BLaER1 treated with 17β-estradiol and CSF1 and Interleukin-3, amounts not matched to agents 10 nM and 100 nM (cell line): ENCODE measurements around the gene SMKR1.

Source experiments
- H3K27ac ChIP-seq, 11 experiments: shearing (Covaris generic); formaldehyde crosslinking; 2 replicates each; pipeline ENCODE4 v1.8.1; 2022
- H3K27me3 ChIP-seq, 11 experiments: shearing (Covaris generic); formaldehyde crosslinking; 2 replicates each; pipeline ENCODE4 v1.8.1; 2022
- H3K36me3 ChIP-seq, 11 experiments: shearing (Covaris generic); formaldehyde crosslinking; 2 replicates each; pipeline ENCODE4 v1.8.1; 2022
- H3K4me1 ChIP-seq, 10 experiments: shearing (Covaris generic); formaldehyde crosslinking; 2 replicates each; pipeline ENCODE4 v1.8.1; 2022
- H3K4me2 ChIP-seq, 11 experiments: shearing (Covaris generic); formaldehyde crosslinking; 2 replicates each; pipeline ENCODE4 v1.8.1; 2022
- H3K4me3 ChIP-seq, 10 experiments: shearing (Covaris generic); formaldehyde crosslinking; 2 replicates each; pipeline ENCODE4 v1.8.1; 2022
- H3K9ac ChIP-seq, 11 experiments: shearing (Covaris generic); formaldehyde crosslinking; 2 replicates each; pipeline ENCODE4 v1.8.1; 2022
- H3K9me3 ChIP-seq, 11 experiments: shearing (Covaris generic); formaldehyde crosslinking; replicated peaks in 1 of 11; 2 replicates each; pipeline ENCODE4 v1.8.1; 2022
- H4K20me1 ChIP-seq, 11 experiments: shearing (Covaris generic); formaldehyde crosslinking; 2 replicates each; pipeline ENCODE4 v1.8.1; 2022
- Cebpa-rat ChIP-seq, 11 experiments: shearing (Covaris generic); IDR thresholded peaks; 2 replicates each; pipeline ENCODE4 v1.8.1; 2022

The SMKR1 gene

DNA sequence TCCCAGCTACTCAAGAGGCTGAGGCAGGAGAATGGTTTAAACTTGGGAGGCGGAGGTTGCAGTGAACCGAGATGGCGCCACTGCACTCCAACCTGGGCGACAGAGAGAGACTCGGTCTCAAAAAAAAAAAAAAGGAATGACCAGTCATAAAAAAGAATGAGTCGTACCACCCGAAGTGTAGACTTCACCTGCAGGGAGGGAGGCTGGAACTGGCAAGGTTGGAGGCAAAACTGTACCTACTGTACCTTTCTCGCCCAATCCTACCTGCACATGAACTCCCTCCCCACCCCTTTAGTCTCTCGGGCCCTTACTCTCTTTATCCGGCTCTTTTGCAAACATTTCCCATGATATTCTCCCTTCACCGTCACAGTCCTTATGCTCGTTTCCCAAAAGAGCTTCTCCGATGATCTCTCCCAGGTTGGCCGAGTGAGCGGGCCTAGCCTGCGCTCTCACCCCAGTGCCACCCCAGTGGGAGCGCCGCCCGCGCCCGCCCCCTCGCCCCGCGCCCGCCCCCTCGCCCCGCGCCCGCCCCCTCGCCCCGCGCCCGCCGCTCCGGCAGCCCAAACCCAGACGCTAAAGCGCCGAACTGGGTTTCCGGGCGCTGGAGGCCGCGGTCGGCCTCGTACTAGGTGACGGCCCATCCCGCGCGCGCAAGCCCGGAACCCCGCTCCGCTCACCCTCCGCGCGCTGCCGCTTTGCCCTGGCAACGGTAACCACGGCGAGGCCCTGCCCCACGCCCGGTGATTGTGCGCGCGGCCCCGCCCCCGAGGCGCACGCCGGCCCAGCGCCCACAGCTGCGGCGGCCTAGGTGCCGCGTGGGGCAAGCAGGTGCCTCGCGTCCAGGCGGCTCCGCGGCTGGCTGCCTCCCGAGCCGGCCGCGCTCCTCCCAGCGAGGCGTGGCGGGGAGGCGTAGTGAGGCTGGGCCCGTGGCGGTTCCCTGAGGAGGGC lies at the start of gene SMKR1:
TSS of gene SMKR1 (plus strand) at position 772 of the 948 bp plus-strand sequence. CDS start 294 bp downstream, outside the sequence.
- H3K27me3 ChIP-seq, result peaks cover 0 to 15% (median 0%) of the 10 kb centered on the region in 11 experiments; a peak in 8 of 22 replicates
- peak within 1 kb of the TSS; percentile 93 to 99 (median 98) for H3K4me2 ChIP-seq
- peak within 1 kb of the TSS; percentile 55 to 82 (median 68) for H3K4me3 ChIP-seq
- H3K4me1 ChIP-seq, result peaks cover 0 to 32% (median 22%) of the 10 kb centered on the region in 10 experiments; a peak in 17 of 20 replicates
- no peaks in the 10 kb centered on the region for H3K36me3 ChIP-seq
- no peaks in the 10 kb centered on the region for H3K9me3 ChIP-seq
- no peak for TF ChIP-seq Cebpa-rat (IDR thresholded peaks at IDR 0.05)
- peak within 1 kb of the TSS; percentile 58 to 78 (median 71) for H3K9ac ChIP-seq
- no peaks in the 10 kb centered on the region for H4K20me1 ChIP-seq
- H3K27ac ChIP-seq, result peak within 1 kb of the TSS in 10 of 11 experiments; percentile 5 to 55 (median 22); a peak in 13 of 22 replicates

DNA sequence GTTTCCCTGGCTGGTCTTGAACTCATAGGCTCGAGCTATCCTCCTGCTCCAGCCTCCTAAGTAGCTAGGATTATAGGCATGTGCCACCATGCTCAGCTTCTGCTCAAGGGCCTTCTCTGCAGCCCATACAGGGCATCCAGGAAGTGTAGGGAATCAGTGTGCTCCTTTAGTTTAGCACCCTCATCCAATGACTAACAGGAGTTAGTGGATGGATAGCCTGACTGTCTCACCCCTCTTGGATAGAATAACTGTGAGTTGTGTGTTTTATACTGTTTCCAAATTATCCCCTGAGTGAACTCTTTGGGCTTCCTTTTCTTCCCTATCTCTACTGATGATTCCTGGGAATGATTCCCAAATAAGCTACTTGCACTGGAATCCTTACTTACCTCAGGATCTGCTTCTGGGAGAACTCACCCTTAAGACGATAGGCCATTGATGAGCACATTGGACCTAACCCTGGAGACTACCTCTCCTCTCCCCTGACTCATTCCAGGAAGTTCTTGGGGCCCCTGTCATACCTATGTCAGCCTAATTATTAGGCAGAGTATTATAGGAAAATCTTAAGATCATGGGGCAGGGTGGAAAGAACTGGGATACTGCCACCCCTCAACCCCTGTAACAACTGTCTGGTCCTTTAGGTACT lies 49.6 kb upstream of the SMKR1 start:
- Histone ChIP-seq H3K4me1 (no peaks in the 10 kb centered on the region), H3K4me2 (no peak overlapping the region), H3K27me3 (no peaks in the 10 kb centered on the region), H3K9ac (no peak overlapping the region), H3K36me3 (peaks cover 0 to 12% (median 0%) of the 10 kb centered on the region in 11 experiments; a peak in 2 of 22 replicates), H3K27ac (no peak overlapping the region), H3K9me3 (peaks cover 18 to 21% (median 18%) of the 10 kb centered on the region in 11 experiments), H4K20me1 (no peaks in the 10 kb centered on the region), H3K4me3 (no peak overlapping the region)
- no peak for TF ChIP-seq Cebpa-rat (IDR thresholded peaks at IDR 0.05)

DNA sequence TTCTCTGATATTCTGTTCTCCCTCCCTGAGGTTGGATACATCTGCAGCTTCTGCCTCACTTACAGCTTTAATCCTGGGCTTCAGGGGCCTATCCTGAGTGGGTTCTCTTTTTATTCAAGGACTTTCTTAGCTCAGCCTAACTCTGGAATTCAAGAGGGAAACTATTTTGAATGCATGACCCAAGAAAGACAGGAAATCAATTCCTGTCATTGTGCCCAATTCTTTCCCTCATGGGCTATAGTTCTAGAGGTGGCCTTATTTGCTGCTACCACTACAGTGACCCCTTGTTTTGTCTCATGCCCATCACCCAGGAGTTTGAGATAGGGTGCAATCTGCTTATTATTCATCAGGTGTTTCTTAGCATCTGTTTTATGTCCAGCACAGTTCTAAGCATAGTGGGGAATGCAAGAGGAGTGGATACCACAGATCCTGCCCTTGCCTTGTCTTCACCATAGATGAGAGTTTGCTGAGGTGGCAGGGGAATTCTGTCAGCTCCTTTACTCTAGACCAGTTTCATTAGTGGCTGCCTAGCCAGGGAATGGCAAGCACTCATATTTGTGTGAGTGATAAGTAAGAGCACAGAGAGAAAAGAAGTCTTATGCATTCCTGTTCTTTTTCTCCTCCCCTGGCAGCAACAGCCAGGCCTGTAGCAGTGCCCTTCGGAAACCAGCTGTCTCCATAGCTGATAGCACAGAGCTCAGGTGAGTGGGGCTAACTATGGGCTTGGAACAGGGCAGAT lies 48.7 kb upstream of the SMKR1 start:
- Histone ChIP-seq H3K36me3 (peaks cover 0 to 6% (median 0%) of the 10 kb centered on the region in 11 experiments; a peak in 4 of 22 replicates), H3K4me1 (no peaks in the 10 kb centered on the region), H3K9ac (no peak overlapping the region), H3K4me3 (no peak overlapping the region), H3K9me3 (peaks cover 8 to 12% (median 9%) of the 10 kb centered on the region in 11 experiments), H3K27ac (no peak overlapping the region), H3K4me2 (no peak overlapping the region), H3K27me3 (no peaks in the 10 kb centered on the region), H4K20me1 (no peaks in the 10 kb centered on the region)
- TF ChIP-seq Cebpa-rat (IDR thresholded peaks at IDR 0.05), result no peak

DNA sequence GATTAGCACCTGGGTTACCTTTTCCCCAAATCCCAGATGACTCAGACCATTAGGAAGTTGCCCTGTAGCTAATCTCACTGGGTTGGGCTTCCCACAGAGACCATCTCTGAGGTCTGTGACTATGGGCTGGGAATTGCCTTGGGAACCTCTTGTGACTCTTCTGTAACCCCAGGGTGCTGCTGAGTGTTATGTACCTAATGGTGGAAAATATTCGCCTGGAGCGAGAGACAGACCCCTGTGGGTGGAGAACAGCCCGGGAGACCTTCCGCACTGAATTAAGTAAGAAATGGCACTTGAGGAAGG lies 48.1 kb upstream of the SMKR1 start:
- no peaks in the 10 kb centered on the region for H4K20me1 ChIP-seq
- H3K4me1 ChIP-seq, result no peaks in the 10 kb centered on the region
- no peak overlapping the region for H3K4me2 ChIP-seq
- no peak overlapping the region for H3K27ac ChIP-seq
- H3K27me3 ChIP-seq, result no peaks in the 10 kb centered on the region
- no peak for TF ChIP-seq Cebpa-rat (IDR thresholded peaks at IDR 0.05)
- H3K36me3 ChIP-seq, result peaks cover 0 to 6% (median 0%) of the 10 kb centered on the region in 11 experiments; a peak in 4 of 22 replicates
- H3K9me3 ChIP-seq, result peaks cover 3 to 6% (median 4%) of the 10 kb centered on the region in 11 experiments; a peak in 20 of 22 replicates
- H3K9ac ChIP-seq, result no peak overlapping the region
- H3K4me3 ChIP-seq, result no peak overlapping the region

DNA sequence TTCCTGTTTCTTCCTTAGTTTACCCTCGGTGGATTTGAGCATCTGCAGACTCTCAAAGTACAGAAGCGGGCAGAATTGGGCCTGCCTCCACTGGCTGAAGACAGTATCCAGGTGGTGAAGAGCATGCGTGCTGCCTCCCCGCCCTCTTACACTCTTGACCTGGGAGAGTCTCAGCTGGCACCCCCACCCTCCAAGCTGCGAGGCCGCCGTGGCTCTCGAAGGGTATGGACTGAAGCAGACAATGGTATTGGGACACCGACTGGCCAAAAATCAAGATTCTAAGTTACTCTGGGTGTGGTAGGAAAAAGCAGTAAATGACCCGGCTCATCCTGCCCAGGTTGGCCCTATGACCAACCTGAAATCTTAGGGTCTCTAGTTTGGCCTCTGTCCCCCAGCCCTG lies 45.9 kb upstream of the SMKR1 start:
- H3K4me2 ChIP-seq, result no peak overlapping the region
- no peak overlapping the region for H3K27ac ChIP-seq
- H4K20me1 ChIP-seq, result no peaks in the 10 kb centered on the region
- peaks cover 0 to 7% (median 0%) of the 10 kb centered on the region in 11 experiments; a peak in 5 of 22 replicates for H3K36me3 ChIP-seq
- H3K4me3 ChIP-seq, result no peak overlapping the region
- TF ChIP-seq Cebpa-rat (IDR thresholded peaks at IDR 0.05), result no peak
- no peak overlapping the region for H3K9ac ChIP-seq
- H3K4me1 ChIP-seq, result no peaks in the 10 kb centered on the region
- H3K9me3 ChIP-seq, result no peaks in the 10 kb centered on the region
- no peaks in the 10 kb centered on the region for H3K27me3 ChIP-seq

DNA sequence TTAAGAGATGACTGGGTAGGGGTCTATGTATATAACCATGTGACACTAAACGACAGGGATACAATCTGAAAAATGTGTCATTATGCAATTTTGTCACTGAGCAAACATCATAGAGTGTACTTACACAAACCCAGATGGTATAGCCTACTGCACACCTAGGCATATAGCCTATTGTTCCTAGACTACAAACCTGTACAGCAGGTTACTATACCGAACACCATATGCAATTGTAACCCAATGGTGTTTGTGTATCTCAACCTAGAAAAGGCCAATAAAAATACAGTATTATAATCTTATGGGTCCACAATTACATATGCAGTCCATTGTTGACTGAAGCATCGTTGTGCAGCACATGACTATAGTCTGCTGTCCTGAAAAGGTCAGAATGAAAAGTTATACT lies 45.2 kb upstream of the SMKR1 start:
- no peak overlapping the region for H3K9ac ChIP-seq
- H3K9me3 ChIP-seq, result no peaks in the 10 kb centered on the region
- no peak overlapping the region for H3K4me3 ChIP-seq
- H3K36me3 ChIP-seq, result peaks cover 0 to 7% (median 0%) of the 10 kb centered on the region in 11 experiments; a peak in 5 of 22 replicates
- peaks cover 0 to 3% (median under 1%) of the 10 kb centered on the region in 10 experiments; a peak in 9 of 20 replicates for H3K4me1 ChIP-seq
- H3K27me3 ChIP-seq, result no peaks in the 10 kb centered on the region
- H3K27ac ChIP-seq, result no peak overlapping the region
- no peaks in the 10 kb centered on the region for H4K20me1 ChIP-seq
- no peak overlapping the region for H3K4me2 ChIP-seq
- no peak for TF ChIP-seq Cebpa-rat (IDR thresholded peaks at IDR 0.05)

DNA sequence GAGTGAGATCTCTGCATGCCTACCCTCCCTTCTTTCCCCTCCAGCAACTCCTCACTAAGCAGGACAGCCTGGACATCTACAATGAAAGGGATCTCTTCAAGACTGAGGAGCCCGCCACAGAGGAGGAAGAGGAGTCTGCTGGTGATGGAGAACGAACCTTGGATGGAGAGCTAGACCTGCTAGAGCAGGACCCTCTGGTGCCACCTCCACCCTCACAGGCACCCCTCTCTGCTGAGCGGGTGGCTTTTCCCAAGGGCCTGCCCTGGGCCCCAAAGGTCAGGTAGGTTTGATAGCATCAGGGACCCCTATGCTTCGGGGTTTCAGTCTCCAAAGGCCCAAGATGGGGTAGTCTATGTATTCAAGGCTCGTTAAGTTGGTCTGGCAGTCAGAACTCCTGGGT lies 44.2 kb upstream of the SMKR1 start:
- TF ChIP-seq Cebpa-rat (IDR thresholded peaks at IDR 0.05), result no peak
- Histone ChIP-seq H3K4me1 (peaks cover 0 to 14% (median 5%) of the 10 kb centered on the region in 10 experiments; a peak in 10 of 20 replicates), H3K27me3 (no peaks in the 10 kb centered on the region), H3K27ac (no peak overlapping the region), H3K4me2 (no peak overlapping the region), H4K20me1 (no peaks in the 10 kb centered on the region), H3K4me3 (no peak overlapping the region), H3K9ac (no peak overlapping the region), H3K9me3 (no peaks in the 10 kb centered on the region), H3K36me3 (peaks cover 0 to 7% (median 0%) of the 10 kb centered on the region in 11 experiments; a peak in 5 of 22 replicates)

DNA sequence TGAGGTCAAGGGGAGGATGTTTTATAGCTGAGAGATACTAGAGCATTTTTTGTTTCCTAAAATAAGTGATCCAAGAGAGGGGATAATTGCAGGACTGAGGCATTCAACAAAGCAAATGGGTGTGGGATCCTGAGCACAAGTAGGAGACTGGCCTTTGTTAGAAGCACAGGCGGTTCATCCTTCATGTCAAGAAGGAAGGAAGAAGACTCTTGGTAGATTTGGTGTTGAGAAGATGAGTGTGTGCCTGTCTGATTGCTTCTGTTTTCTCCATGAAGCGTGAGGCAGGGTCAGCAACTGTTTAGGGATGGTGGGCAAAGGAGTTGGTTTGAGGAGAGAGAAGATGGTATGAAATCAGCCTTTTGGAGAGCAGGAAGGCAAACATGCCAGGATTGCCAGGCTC lies 40.5 kb upstream of the SMKR1 start:
- Histone ChIP-seq H3K4me1 (peaks cover 0 to 14% (median 5%) of the 10 kb centered on the region in 10 experiments; a peak in 10 of 20 replicates), H4K20me1 (no peaks in the 10 kb centered on the region), H3K36me3 (peaks cover 0 to 7% (median 0%) of the 10 kb centered on the region in 11 experiments; a peak in 4 of 22 replicates), H3K9ac (no peak overlapping the region), H3K9me3 (no peaks in the 10 kb centered on the region), H3K27ac (no peak overlapping the region), H3K27me3 (no peaks in the 10 kb centered on the region), H3K4me3 (no peak overlapping the region), H3K4me2 (peak overlapping the region in 5 of 11 experiments; percentile 21 to 47 (median 34); a peak in 7 of 22 replicates)
- TF ChIP-seq Cebpa-rat (IDR thresholded peaks at IDR 0.05), result no peak
